GM12891 (cell line): Measurements from ENCODE around the gene VPS11.

Experiments used
- POLR2A ChIP-seq: IDR thresholded peaks from 2 replicates; pipeline ENCODE4 v1.6.1; 2011; ENCODE audit warnings: low read depth, low read length, control low read depth
- POLR2AphosphoS5 ChIP-seq: IDR thresholded peaks from 2 replicates; pipeline ENCODE4 v1.6.1; 2011; ENCODE audit warnings: low read depth, low read length, control low read depth
- POU2F2 ChIP-seq: IDR thresholded peaks from 2 replicates; pipeline ENCODE4 v1.6.1; 2011; ENCODE audit warnings: low read depth, mild to moderate bottlenecking, control low read depth, low read length, moderate library complexity
- SPI1 ChIP-seq: IDR thresholded peaks from 2 replicates; pipeline ENCODE4 v1.6.1; 2011; ENCODE audit warnings: low read depth, low read length, control low read depth
- TAF1 ChIP-seq: IDR thresholded peaks from 2 replicates; pipeline ENCODE4 v1.6.1; 2011; ENCODE audit warnings: low read depth, low read length, control low read depth

DNA sequence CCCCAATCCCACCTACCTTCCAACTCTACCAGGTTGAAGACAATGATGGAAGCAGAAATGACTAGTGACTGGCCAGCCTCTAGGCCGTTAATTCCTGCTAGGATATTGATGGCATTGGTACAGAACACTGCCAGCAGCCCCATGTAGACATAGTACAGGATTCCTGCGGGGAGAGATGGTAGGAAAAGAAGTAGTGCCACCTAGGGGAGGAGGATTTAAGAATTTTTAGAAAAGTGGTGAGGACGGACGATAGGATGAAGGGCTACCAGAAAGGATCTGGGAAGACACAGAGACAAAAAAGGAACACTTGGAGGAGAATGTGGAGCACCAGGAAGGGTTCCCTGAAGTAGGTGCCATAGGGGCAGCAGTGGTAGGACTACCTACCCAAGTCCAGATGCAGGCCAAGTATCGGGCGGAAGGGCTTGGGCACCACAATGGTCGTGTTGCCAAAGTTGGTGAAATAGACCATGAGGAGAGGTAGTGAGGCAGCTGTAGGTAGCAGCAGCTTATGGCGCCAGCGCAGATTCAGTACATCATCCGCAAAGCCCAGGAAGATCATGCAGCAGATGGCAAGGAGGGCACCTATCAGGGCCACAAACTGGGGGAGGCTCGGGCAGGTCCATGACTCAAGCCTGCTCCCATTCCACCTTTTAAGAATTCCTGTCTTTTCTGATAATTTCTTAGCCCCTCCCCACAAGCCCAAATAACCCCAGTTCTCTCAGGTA is 32.8 kb downstream of the VPS11 start:
- TF ChIP-seq POLR2AphosphoS5 (no peak), POLR2A (no peak), TAF1 (no peak), SPI1 (no peak), POU2F2 (no peak)
